ENCODE measurements around the gene PPP3R1. TPM values are rescaled to one million over a fixed set of nuclear protein-coding genes. Genes with fewer than 3 reads are reported as not detected.

PPP3R1 gene
- total and polyA plus RNA-seq, 5 donors from 2014 or later: 2.8 to 68.2 (median 4.9) TPM

GRCh38 chr2:68291314-68291713 lies 39.0 kb upstream of the PPP3R1 start:
- H3K4me1 ChIP-seq (ENCODE audit: control insufficient read depth, insufficient read depth, low read length, poor library complexity, severe bottlenecking): no peaks in the 10 kb centered on the region
- H3K9me3 Mint-ChIP-seq: no peaks in the 10 kb centered on the region
- no peaks in the 10 kb centered on the region for H3K36me3 ChIP-seq (ENCODE audit: control insufficient read depth, insufficient read depth, low read length)
- no peak overlapping the region for H3K4me3 ChIP-seq (ENCODE audit: low read depth, low read length)
- no peak overlapping the region for H3K4me3 Mint-ChIP-seq
- DNase-seq: no peak
- no peak overlapping the region for H3K27ac Mint-ChIP-seq
- H3K27ac ChIP-seq (ENCODE audit: insufficient read depth, low read length, poor library complexity, severe bottlenecking): no peak overlapping the region
- ATAC-seq (ENCODE audit: low read depth in 2 of 2): no peak
- peaks cover 35% of the 10 kb centered on the region for H3K27me3 Mint-ChIP-seq
- peaks cover 3% of the 10 kb centered on the region for H3K27me3 ChIP-seq (ENCODE audit: control insufficient read depth, insufficient read depth, low read length)
- no peaks in the 10 kb centered on the region for H3K9me3 ChIP-seq (ENCODE audit: control insufficient read depth in 2 of 2, low read length in 2 of 2)
- no peaks in the 10 kb centered on the region for H3K4me1 Mint-ChIP-seq
- H3K36me3 Mint-ChIP-seq: no peaks in the 10 kb centered on the region

GRCh38 chr2:68290901-68291300 lies 38.6 kb upstream of the PPP3R1 start:
- Mint-ChIP-seq H3K36me3 (no peaks in the 10 kb centered on the region), H3K4me1 (no peaks in the 10 kb centered on the region), H3K27ac (no peak overlapping the region), H3K4me3 (no peak overlapping the region), H3K9me3 (no peaks in the 10 kb centered on the region), H3K27me3 (peaks cover 39% of the 10 kb centered on the region)
- DNase-seq: no peak
- no peaks in the 10 kb centered on the region for H3K4me1 ChIP-seq (ENCODE audit: control insufficient read depth, insufficient read depth, low read length, poor library complexity, severe bottlenecking)
- no peaks in the 10 kb centered on the region for H3K9me3 ChIP-seq (ENCODE audit: control insufficient read depth in 2 of 2, low read length in 2 of 2)
- H3K4me3 ChIP-seq (ENCODE audit: low read depth, low read length): no peak overlapping the region
- H3K27me3 ChIP-seq (ENCODE audit: control insufficient read depth, insufficient read depth, low read length): peaks cover 3% of the 10 kb centered on the region
- no peaks in the 10 kb centered on the region for H3K36me3 ChIP-seq (ENCODE audit: control insufficient read depth, insufficient read depth, low read length)
- H3K27ac ChIP-seq (ENCODE audit: insufficient read depth, low read length, poor library complexity, severe bottlenecking): no peak overlapping the region
- no peak for ATAC-seq (ENCODE audit: low read depth in 2 of 2)

GRCh38 chr2:68287580-68288441 lies 35.5 kb upstream of the PPP3R1 start:
- ATAC-seq (ENCODE audit: low read depth in 2 of 2) (no peak), DNase-seq (no peak)
- no peak overlapping the region for H3K27ac ChIP-seq (ENCODE audit: insufficient read depth, low read length, poor library complexity, severe bottlenecking)
- peaks cover 62% of the 10 kb centered on the region for H3K27me3 Mint-ChIP-seq
- no peaks in the 10 kb centered on the region for H3K4me1 ChIP-seq (ENCODE audit: control insufficient read depth, insufficient read depth, low read length, poor library complexity, severe bottlenecking)
- no peak overlapping the region for H3K4me3 Mint-ChIP-seq
- peaks cover 0 to 2% (median 0%) of the 10 kb centered on the region in 4 donors for H3K4me1 Mint-ChIP-seq
- peaks cover 6% of the 10 kb centered on the region for H3K27me3 ChIP-seq (ENCODE audit: control insufficient read depth, insufficient read depth, low read length)
- peaks cover 0 to 2% (median 0%) of the 10 kb centered on the region in 7 donors for H3K9me3 Mint-ChIP-seq
- H3K4me3 ChIP-seq (ENCODE audit: low read depth, low read length): no peak overlapping the region
- no peaks in the 10 kb centered on the region for H3K36me3 Mint-ChIP-seq
- no peaks in the 10 kb centered on the region for H3K36me3 ChIP-seq (ENCODE audit: control insufficient read depth, insufficient read depth, low read length)
- no peaks in the 10 kb centered on the region for H3K9me3 ChIP-seq (ENCODE audit: control insufficient read depth in 2 of 2, low read length in 2 of 2)
- no peak overlapping the region for H3K27ac Mint-ChIP-seq

- Mint-ChIP-seq H3K27me3 (peaks cover 72% of the 10 kb centered on the region), H3K36me3 (no peaks in the 10 kb centered on the region), H3K9me3 (peaks cover 0 to 2% (median 0%) of the 10 kb centered on the region in 7 donors), H3K4me1 (peaks cover 0 to 6% (median 2%) of the 10 kb centered on the region in 4 donors), H3K4me3 (no peak overlapping the region), H3K27ac (no peak overlapping the region)
- Histone ChIP-seq H3K27ac (ENCODE audit: insufficient read depth, low read length, poor library complexity, severe bottlenecking) (no peak overlapping the region), H3K27me3 (ENCODE audit: control insufficient read depth, insufficient read depth, low read length) (peaks cover 19% of the 10 kb centered on the region), H3K4me3 (ENCODE audit: low read depth, low read length) (no peak overlapping the region), H3K36me3 (ENCODE audit: control insufficient read depth, insufficient read depth, low read length) (no peaks in the 10 kb centered on the region), H3K9me3 (ENCODE audit: control insufficient read depth in 2 of 2, low read length in 2 of 2) (no peaks in the 10 kb centered on the region), H3K4me1 (ENCODE audit: control insufficient read depth, insufficient read depth, low read length, poor library complexity, severe bottlenecking) (no peaks in the 10 kb centered on the region)
- no peak for DNase-seq
- ATAC-seq (ENCODE audit: low read depth in 2 of 2): no peak
Measured at GRCh38 chr2:68284896-68285295, 32.6 kb upstream of the PPP3R1 start.

- no peaks in the 10 kb centered on the region for H3K9me3 ChIP-seq (ENCODE audit: control insufficient read depth in 2 of 2, low read length in 2 of 2)
- H3K4me1 ChIP-seq (ENCODE audit: control insufficient read depth, insufficient read depth, low read length, poor library complexity, severe bottlenecking): no peaks in the 10 kb centered on the region
- Mint-ChIP-seq H3K9me3 (peaks cover 0 to 2% (median 0%) of the 10 kb centered on the region in 7 donors), H3K27ac (no peak overlapping the region), H3K4me1 (peaks cover 0 to 6% (median 2%) of the 10 kb centered on the region in 4 donors), H3K4me3 (no peak overlapping the region), H3K36me3 (no peaks in the 10 kb centered on the region), H3K27me3 (peaks cover 69% of the 10 kb centered on the region)
- no peak overlapping the region for H3K27ac ChIP-seq (ENCODE audit: insufficient read depth, low read length, poor library complexity, severe bottlenecking)
- DNase-seq (no peak), ATAC-seq (ENCODE audit: low read depth in 2 of 2) (no peak)
- H3K4me3 ChIP-seq (ENCODE audit: low read depth, low read length): no peak overlapping the region
- H3K27me3 ChIP-seq (ENCODE audit: control insufficient read depth, insufficient read depth, low read length): peaks cover 19% of the 10 kb centered on the region
- H3K36me3 ChIP-seq (ENCODE audit: control insufficient read depth, insufficient read depth, low read length): no peaks in the 10 kb centered on the region
Measured at GRCh38 chr2:68283419-68283812, 31.1 kb upstream of the PPP3R1 start.

GRCh38 chr2:68282811-68283418 lies 30.6 kb upstream of the PPP3R1 start:
- Histone ChIP-seq H3K27me3 (ENCODE audit: control insufficient read depth, insufficient read depth, low read length) (peaks cover 19% of the 10 kb centered on the region), H3K9me3 (ENCODE audit: control insufficient read depth in 2 of 2, low read length in 2 of 2) (no peaks in the 10 kb centered on the region)

GRCh38 chr2:68280796-68281195 lies 28.5 kb upstream of the PPP3R1 start:
- no peak overlapping the region for H3K27ac ChIP-seq (ENCODE audit: insufficient read depth, low read length, poor library complexity, severe bottlenecking)
- Mint-ChIP-seq H3K27ac (no peak overlapping the region), H3K9me3 (peaks cover 0 to 2% (median 0%) of the 10 kb centered on the region in 7 donors), H3K4me3 (no peak overlapping the region), H3K27me3 (peaks cover 73% of the 10 kb centered on the region), H3K4me1 (peaks cover 0 to 6% (median 2%) of the 10 kb centered on the region in 4 donors), H3K36me3 (no peaks in the 10 kb centered on the region)
- H3K9me3 ChIP-seq (ENCODE audit: control insufficient read depth in 2 of 2, low read length in 2 of 2): no peaks in the 10 kb centered on the region
- no peaks in the 10 kb centered on the region for H3K36me3 ChIP-seq (ENCODE audit: control insufficient read depth, insufficient read depth, low read length)
- H3K4me3 ChIP-seq (ENCODE audit: low read depth, low read length): no peak overlapping the region
- ATAC-seq (ENCODE audit: low read depth in 2 of 2) (no peak), DNase-seq (no peak)
- no peaks in the 10 kb centered on the region for H3K4me1 ChIP-seq (ENCODE audit: control insufficient read depth, insufficient read depth, low read length, poor library complexity, severe bottlenecking)
- peaks cover 20% of the 10 kb centered on the region for H3K27me3 ChIP-seq (ENCODE audit: control insufficient read depth, insufficient read depth, low read length)

More at GRCh38 chr2:68282811-68283418, 30.6 kb upstream of the PPP3R1 start:
- H3K4me1 Mint-ChIP-seq: peaks cover 0 to 6% (median 2%) of the 10 kb centered on the region in 4 donors
- Histone ChIP-seq H3K27ac (ENCODE audit: insufficient read depth, low read length, poor library complexity, severe bottlenecking) (no peak overlapping the region), H3K4me1 (ENCODE audit: control insufficient read depth, insufficient read depth, low read length, poor library complexity, severe bottlenecking) (no peaks in the 10 kb centered on the region), H3K4me3 (ENCODE audit: low read depth, low read length) (no peak overlapping the region), H3K36me3 (ENCODE audit: control insufficient read depth, insufficient read depth, low read length) (no peaks in the 10 kb centered on the region)
- H3K27me3 Mint-ChIP-seq: peaks cover 69% of the 10 kb centered on the region
- no peak overlapping the region for H3K4me3 Mint-ChIP-seq
- peaks cover 0 to 2% (median 0%) of the 10 kb centered on the region in 7 donors for H3K9me3 Mint-ChIP-seq
- H3K36me3 Mint-ChIP-seq: no peaks in the 10 kb centered on the region
- DNase-seq (peak in 2 of 3 donors; percentile 46 to 55), ATAC-seq (ENCODE audit: low read depth in 2 of 2) (peak; percentile 53 to 68)
- H3K27ac Mint-ChIP-seq: no peak overlapping the region

Data from CD4-positive, CD25-positive, alpha-beta regulatory T cell (primary cell).